ENCODE results near the gene ITGBL1. TPM values are rescaled to one million over a fixed set of nuclear protein-coding genes. Genes with fewer than 3 reads are reported as not detected.

Gene ITGBL1
- total RNA-seq, 2 experiments from 2014 or later: not detected

GRCh38 chr13:101726681-101727080 lies 274.2 kb downstream of the ITGBL1 start:
- ChIA-PET CTCF (no interaction called here), POLR2A (interaction anchor here (0.6 kb wide), 1 partner anchor 306 kb away, joined by 5 read pairs; no protein-coding TSS in a partner anchor)
- H3K9me3 Mint-ChIP-seq: no peaks in the 10 kb centered on the region

DNA sequence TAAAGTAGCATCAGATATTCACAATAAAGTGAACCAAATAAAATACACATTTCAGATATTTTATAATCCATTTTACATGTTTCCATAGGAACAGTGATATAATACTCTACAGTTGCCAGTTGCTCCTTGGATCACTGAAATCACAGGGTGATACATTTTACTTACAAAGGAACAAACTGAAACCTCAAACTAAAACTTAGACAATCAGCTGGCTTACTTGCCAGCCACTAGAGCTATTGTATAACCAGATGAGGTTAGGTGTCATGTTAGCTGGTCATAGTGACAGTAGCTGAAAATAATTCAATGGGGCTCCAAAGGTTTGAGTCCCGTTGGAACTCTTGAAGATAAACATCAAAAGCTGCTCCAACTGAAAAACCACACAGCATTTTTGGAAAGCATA lies 274.6 kb downstream of the ITGBL1 start:
- Mint-ChIP-seq H3K36me3 (ENCODE audit: low read depth) (no peaks in the 10 kb centered on the region), H3K27me3 (no peaks in the 10 kb centered on the region), H3K27ac (no peak overlapping the region), H3K4me3 (no peak overlapping the region), H3K4me1 (no peaks in the 10 kb centered on the region), H3K9me3 (no peaks in the 10 kb centered on the region)
- CTCF ChIA-PET: no interaction called here
- no peak for DNase-seq
- POLR2A ChIA-PET: no interaction called here

More at GRCh38 chr13:101726681-101727080, 274.2 kb downstream of the ITGBL1 start:
- Mint-ChIP-seq H3K27ac (no peak overlapping the region), H3K4me1 (no peaks in the 10 kb centered on the region), H3K4me3 (no peak overlapping the region), H3K27me3 (no peaks in the 10 kb centered on the region), H3K36me3 (ENCODE audit: low read depth) (no peaks in the 10 kb centered on the region)
- no peak for DNase-seq

GRCh38 chr13:101728021-101728420 lies 275.5 kb downstream of the ITGBL1 start:
- Mint-ChIP-seq H3K27ac (no peak overlapping the region), H3K4me3 (no peak overlapping the region), H3K9me3 (no peaks in the 10 kb centered on the region), H3K36me3 (ENCODE audit: low read depth) (no peaks in the 10 kb centered on the region), H3K27me3 (no peaks in the 10 kb centered on the region), H3K4me1 (no peaks in the 10 kb centered on the region)
- POLR2A ChIA-PET: no interaction called here
- CTCF ChIA-PET: no interaction called here
- no peak for DNase-seq

DNA sequence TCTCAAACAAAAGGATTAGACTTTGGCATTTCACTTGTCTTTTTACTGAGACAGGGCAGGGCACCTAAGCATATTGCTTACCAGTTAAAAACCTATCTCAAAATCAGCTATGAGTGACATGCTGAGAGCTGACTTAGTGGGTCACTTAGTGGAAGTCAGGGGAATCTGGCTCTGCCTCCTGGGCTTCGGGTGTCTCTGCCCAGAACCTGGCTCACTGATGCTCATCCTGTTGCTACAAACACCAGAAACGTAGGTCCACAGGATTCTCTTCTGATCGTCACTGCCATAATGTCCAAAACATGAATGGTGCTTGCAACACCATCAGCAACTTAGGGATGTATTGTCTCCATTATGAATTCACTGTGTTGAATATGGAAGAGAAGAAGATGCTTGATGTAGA lies 276.1 kb downstream of the ITGBL1 start:
- Mint-ChIP-seq H3K27ac (no peak overlapping the region), H3K36me3 (ENCODE audit: low read depth) (no peaks in the 10 kb centered on the region), H3K4me1 (no peaks in the 10 kb centered on the region), H3K4me3 (no peak overlapping the region), H3K27me3 (no peaks in the 10 kb centered on the region), H3K9me3 (no peaks in the 10 kb centered on the region)
- DNase-seq: no peak
- ChIA-PET CTCF (no interaction called here), POLR2A (no interaction called here)

GRCh38 chr13:101730420-101731000 lies 278.0 kb downstream of the ITGBL1 start:
- Mint-ChIP-seq H3K36me3 (ENCODE audit: low read depth) (no peaks in the 10 kb centered on the region), H3K4me3 (no peak overlapping the region), H3K27me3 (no peaks in the 10 kb centered on the region), H3K4me1 (no peaks in the 10 kb centered on the region), H3K9me3 (no peaks in the 10 kb centered on the region), H3K27ac (no peak overlapping the region)
- POLR2A ChIA-PET: no interaction called here
- DNase-seq: no peak
- CTCF ChIA-PET: no interaction called here

- no peak overlapping the region for H3K27ac Mint-ChIP-seq
- H3K27me3 Mint-ChIP-seq: no peaks in the 10 kb centered on the region
- no peak for DNase-seq
- CTCF ChIA-PET: no interaction called here
- no peaks in the 10 kb centered on the region for H3K9me3 Mint-ChIP-seq
- no peak overlapping the region for H3K4me3 Mint-ChIP-seq
- POLR2A ChIA-PET: no interaction called here
- H3K4me1 Mint-ChIP-seq: no peaks in the 10 kb centered on the region
- H3K36me3 Mint-ChIP-seq (ENCODE audit: low read depth): no peaks in the 10 kb centered on the region
Measured at GRCh38 chr13:101736566-101736965, 284.1 kb downstream of the ITGBL1 start.

- ChIA-PET POLR2A (no interaction called here), CTCF (interaction anchor here (0.5 kb wide), 1 partner anchor 19 kb away, joined by 5 read pairs; no protein-coding TSS in a partner anchor)
- no peaks in the 10 kb centered on the region for H3K4me1 Mint-ChIP-seq
- H3K27ac Mint-ChIP-seq: no peak overlapping the region
- H3K27me3 Mint-ChIP-seq: peaks cover 2% of the 10 kb centered on the region
- H3K4me3 Mint-ChIP-seq: no peak overlapping the region
- no peaks in the 10 kb centered on the region for H3K9me3 Mint-ChIP-seq
- DNase-seq: no peak
- H3K36me3 Mint-ChIP-seq (ENCODE audit: low read depth): no peaks in the 10 kb centered on the region
Measured at GRCh38 chr13:101738336-101738735, 285.9 kb downstream of the ITGBL1 start.

DNA sequence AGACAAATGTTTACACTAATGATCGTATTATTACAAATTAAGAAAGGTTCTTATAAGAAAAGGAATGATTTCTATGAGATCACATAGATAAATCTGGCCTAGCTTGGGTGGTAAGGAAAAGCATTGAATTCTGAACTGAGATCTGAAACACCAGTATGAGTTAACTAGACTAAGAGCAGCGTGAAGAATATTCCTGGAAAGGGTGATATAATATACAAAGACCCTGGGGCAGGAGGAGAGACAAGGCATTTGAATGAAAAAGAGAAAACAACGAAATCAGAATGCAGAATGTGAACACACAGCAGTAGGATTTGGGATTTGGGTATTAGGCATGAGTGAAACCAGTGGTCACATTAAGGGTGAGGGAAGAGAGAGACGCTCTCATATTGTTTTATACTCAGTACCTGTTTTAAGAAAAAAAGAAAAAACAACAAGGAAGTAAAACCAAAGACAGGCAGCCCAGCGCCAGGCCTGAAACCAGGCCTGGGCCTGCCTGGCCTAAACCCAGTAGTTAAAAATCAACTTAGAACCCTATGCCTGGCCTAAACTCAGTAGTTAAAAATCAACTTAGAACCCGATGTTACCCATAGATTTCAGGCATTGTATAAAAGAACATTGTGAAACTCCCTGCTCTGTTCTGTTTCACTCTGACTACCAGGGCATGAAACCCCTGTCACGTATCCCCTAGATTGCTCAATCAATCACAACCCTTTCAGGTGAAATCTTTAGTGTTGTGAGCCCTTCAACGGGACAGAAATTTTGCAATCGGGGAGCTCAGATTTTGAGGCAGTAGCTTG lies 287.1 kb downstream of the ITGBL1 start:
- no peak overlapping the region for H3K27ac Mint-ChIP-seq
- DNase-seq: no peak
- H3K36me3 Mint-ChIP-seq (ENCODE audit: low read depth): no peaks in the 10 kb centered on the region
- no peak overlapping the region for H3K4me3 Mint-ChIP-seq
- H3K4me1 Mint-ChIP-seq: no peaks in the 10 kb centered on the region
- peaks cover 2% of the 10 kb centered on the region for H3K27me3 Mint-ChIP-seq
- CTCF ChIA-PET: no interaction called here
- POLR2A ChIA-PET: no interaction called here
- no peaks in the 10 kb centered on the region for H3K9me3 Mint-ChIP-seq

GRCh38 chr13:101746513-101746912 lies 294.0 kb downstream of the ITGBL1 start:
- no peaks in the 10 kb centered on the region for H3K9me3 Mint-ChIP-seq
- POLR2A ChIA-PET: no interaction called here
- H3K36me3 Mint-ChIP-seq (ENCODE audit: low read depth): no peaks in the 10 kb centered on the region
- no peak overlapping the region for H3K27ac Mint-ChIP-seq
- no peak overlapping the region for H3K4me3 Mint-ChIP-seq
- peaks cover 2% of the 10 kb centered on the region for H3K27me3 Mint-ChIP-seq
- CTCF ChIA-PET: no interaction called here
- H3K4me1 Mint-ChIP-seq: no peaks in the 10 kb centered on the region
- DNase-seq: no peak

DNA sequence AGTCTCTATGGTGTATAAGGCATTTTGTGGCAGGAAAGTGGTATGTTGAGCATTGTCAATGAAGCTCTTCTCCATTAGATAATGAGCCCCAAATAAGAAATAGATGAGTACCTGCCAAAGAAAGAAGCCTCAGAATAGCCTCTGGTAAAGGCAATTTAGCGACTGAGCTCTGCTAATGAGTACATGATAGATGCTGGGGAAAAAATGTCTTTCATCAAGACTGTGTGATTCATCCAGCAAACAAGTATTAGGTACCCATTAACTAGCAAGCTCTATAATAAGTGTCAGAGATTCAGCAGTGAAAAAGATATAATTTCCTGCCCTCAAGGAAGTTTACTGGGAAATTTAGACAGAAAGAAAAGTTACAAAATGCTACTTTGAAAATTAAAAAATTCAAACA lies 294.6 kb downstream of the ITGBL1 start:
- Mint-ChIP-seq H3K27me3 (peaks cover 1% of the 10 kb centered on the region), H3K27ac (no peak overlapping the region), H3K4me3 (no peak overlapping the region), H3K36me3 (ENCODE audit: low read depth) (no peaks in the 10 kb centered on the region), H3K4me1 (no peaks in the 10 kb centered on the region), H3K9me3 (no peaks in the 10 kb centered on the region)
- CTCF ChIA-PET: no interaction called here
- DNase-seq: no peak
- POLR2A ChIA-PET: no interaction called here

- Mint-ChIP-seq H3K36me3 (ENCODE audit: low read depth) (no peaks in the 10 kb centered on the region), H3K4me1 (no peaks in the 10 kb centered on the region), H3K27me3 (no peaks in the 10 kb centered on the region), H3K9me3 (no peaks in the 10 kb centered on the region), H3K4me3 (no peak overlapping the region), H3K27ac (no peak overlapping the region)
- ChIA-PET POLR2A (no interaction called here), CTCF (no interaction called here)
- no peak for DNase-seq
Measured at GRCh38 chr13:101749584-101749983, 297.1 kb downstream of the ITGBL1 start.

DNA sequence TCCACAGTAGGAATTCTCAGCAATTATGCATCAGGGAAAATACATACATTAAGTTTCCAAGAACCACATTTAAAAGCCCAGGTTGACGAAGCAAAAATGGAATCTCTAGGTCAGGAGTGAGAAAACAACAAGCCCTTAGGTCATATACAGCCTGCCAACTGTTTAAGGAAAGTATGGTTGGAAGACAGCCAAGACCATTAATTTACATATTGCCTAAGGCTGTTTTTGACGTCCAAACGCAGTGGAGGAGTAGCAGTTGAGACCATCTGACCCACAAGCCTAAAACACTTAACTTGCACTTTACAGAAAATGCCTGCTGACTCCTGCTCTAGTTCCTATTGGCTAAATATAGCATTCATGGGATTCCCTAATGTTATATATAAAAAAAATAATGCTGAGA lies 299.0 kb downstream of the ITGBL1 start:
- POLR2A ChIA-PET: no interaction called here
- H3K36me3 Mint-ChIP-seq (ENCODE audit: low read depth): no peaks in the 10 kb centered on the region
- H3K9me3 Mint-ChIP-seq: no peaks in the 10 kb centered on the region
- CTCF ChIA-PET: no interaction called here
- H3K27ac Mint-ChIP-seq: no peak overlapping the region
- H3K4me1 Mint-ChIP-seq: no peaks in the 10 kb centered on the region
- H3K4me3 Mint-ChIP-seq: no peak overlapping the region
- no peaks in the 10 kb centered on the region for H3K27me3 Mint-ChIP-seq
- DNase-seq: no peak

GRCh38 chr13:101752432-101752831 lies 300.0 kb downstream of the ITGBL1 start:
- ChIA-PET CTCF (no interaction called here), POLR2A (no interaction called here)
- Mint-ChIP-seq H3K4me3 (no peak overlapping the region), H3K4me1 (no peaks in the 10 kb centered on the region), H3K36me3 (ENCODE audit: low read depth) (no peaks in the 10 kb centered on the region), H3K9me3 (no peaks in the 10 kb centered on the region), H3K27me3 (no peaks in the 10 kb centered on the region), H3K27ac (no peak overlapping the region)
- no peak for DNase-seq
